ENCODE measurements around the gene RBMX.
A peak's percentile ranks its signal among the peaks of the same experiment; 100 is the strongest.
"Not testable (repeated sequence)": the region's sequence is repeated elsewhere in the genome, so short reads cannot be mapped to it uniquely, and the experiment has no call there.

Gene RBMX

GRCh38 chrX:136880452-136881013, at the start of gene RBMX:
Gene RBMX (minus strand): TSS chrX:136880725. CDS start chrX:136879427, 1,298 bp downstream.
- DNase-seq = peak; percentile 92

DNA sequence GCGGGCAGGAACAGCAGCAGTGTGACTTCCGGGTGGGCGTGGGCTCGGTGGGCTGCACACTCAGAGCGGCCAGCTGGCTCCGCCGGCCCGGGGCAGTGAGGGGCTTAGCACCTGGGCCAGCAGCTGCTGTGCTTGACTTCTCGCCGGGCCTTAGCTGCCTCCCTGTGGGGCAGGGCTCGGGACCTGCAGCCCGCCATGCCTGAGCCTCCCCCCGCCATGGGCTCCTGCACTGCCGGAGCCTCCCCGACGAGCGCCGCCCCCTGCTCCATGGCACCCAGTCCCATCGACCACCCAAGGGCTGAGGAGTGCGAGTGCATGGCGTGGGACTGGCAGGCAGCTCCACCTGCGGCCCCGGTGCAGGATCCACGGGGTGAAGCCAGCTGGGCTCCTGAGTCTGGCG, 40.9 kb upstream of the RBMX start:
- DNase-seq = not testable (repeated sequence)

DNA sequence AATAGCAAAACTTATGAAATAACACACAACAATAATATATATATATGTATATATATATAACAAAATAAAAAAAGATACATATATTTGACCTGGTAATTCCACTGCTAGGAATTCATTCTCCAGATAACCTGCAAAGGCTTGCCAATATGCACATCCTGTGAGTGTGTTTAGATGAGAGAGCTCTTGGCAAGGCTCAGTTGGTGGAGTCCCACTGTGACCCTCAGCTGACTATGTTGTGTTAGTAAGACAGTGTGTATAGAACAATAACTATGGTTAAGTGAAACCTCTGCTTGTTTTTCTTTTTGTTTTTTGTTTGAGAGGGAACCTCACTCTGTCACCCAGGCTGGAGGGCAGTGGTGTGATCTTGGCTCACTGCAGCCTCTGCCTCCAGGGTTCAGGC, 39.5 kb upstream of the RBMX start:
- no peak for DNase-seq

- DNase-seq = no peak
Measured at GRCh38 chrX:136916827-136917226, 36.3 kb upstream of the RBMX start.

DNA sequence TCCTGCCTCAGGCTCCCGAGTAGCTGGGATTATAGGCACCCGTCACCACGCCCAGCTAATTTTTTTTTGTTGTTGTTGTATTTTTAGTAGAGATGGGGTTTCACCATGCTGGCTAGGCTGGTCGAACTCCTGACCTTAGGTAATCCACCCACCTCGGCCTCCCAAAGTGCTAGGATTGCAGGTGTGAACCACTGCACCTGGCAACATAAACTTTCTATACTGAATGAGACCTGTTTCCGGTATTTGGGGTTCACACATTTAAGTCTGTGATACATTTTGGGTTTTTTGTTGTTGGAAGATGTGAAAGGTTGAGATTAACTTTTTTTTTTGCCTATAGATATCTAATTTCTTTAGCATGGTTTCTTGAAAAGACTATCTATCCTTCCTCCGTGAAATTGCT, 31.1 kb upstream of the RBMX start:
- DNase-seq = not testable (repeated sequence)

DNA sequence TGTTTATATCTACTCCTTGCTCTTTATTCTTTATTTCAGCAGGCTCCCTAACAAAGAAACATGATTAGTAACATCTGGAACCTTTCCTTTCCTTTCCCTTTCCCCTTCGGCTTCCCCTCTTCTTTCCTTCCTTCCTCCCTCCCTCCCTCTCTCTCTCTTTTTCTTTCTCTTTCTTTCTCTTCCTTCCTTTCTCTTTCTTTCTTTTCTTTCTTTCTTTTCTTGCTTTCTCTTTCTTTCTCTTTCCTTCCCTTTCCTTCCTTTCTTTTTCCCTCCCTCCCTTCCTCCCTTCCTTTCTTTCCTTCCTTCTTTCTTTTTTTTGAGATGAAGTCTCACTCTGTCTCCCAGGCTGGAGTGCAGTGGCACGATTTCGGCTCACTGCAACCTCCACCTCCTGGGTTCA, 30.7 kb upstream of the RBMX start:
- no peak for DNase-seq

- no peak for DNase-seq
Measured at GRCh38 chrX:136910565-136911035, 30.1 kb upstream of the RBMX start.

DNA sequence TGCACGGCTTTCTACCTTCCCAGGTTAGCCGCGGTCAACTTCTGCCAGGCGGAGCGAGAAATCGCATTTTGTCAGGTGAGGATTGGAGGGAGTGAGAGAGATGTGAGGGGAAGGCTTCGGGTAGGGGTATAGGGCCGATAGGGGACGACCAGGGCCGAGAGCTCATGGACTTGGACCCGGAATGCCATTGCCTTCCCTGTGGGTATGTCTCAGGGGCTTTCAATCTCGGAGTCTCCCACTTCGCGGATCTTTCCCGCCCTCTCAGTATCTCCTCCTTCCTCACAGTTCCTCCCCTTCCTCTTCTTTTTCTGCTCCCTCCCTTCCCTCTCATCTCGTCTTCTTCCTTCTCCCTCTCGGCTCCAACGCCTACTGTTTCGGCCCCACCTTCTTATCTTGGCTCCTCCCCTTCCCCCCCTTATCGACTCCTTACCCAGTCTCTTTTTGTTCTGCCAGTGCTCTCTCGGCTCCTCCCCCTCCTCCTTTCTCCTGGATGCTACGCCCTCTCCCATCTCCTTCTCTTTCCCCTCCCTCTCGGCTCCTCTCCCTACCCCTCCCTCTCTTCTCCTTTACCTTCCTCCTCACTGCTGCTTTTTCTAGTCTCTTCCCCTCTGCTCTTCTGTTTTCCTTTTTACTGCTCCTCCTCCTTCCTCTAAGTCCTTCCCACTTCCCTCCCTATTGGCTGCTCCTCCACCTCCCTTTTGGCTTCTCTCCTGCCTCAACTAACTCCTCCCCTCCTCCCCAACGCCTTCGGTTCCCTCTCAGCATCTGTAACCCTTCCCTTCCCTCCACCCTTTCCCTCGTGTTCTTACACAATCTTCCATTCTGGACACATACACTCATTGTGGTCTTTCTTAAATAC, 29.4 kb upstream of the RBMX start:
- DNase-seq = peak; percentile 76

- peak; percentile 73 for DNase-seq
Measured at GRCh38 chrX:136909119-136909705, 28.7 kb upstream of the RBMX start.

- no peak for DNase-seq
Measured at GRCh38 chrX:136907621-136908020, 27.1 kb upstream of the RBMX start.

DNA sequence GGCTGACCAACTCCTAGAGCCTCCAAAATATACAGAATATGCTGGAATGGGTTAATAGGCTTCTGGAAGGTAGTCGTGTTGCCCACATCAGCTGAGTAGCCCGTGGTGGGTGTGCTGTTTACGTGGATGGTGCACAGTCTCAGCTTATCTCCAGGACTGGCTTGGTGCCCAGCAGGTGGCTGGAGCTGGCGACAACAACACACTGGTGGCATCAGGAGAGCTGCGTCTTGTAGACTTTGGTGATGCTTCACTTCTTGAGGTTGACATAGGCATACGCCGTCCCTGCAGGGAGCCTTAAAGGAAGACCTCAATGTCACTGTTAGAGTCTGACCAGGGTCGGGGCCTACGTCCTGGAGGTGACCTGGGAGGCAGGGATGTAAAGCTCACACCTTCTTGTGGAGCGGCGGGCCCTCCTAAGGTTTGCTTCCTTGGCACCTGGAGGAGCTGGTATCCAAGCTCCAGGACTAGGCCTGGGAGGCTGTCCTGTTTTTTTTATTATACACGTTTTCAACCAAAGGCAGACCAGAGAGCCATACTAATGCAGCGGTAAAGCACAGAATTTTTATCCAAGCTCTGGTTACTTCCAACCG, 26.5 kb upstream of the RBMX start:
- no peak for DNase-seq

DNA sequence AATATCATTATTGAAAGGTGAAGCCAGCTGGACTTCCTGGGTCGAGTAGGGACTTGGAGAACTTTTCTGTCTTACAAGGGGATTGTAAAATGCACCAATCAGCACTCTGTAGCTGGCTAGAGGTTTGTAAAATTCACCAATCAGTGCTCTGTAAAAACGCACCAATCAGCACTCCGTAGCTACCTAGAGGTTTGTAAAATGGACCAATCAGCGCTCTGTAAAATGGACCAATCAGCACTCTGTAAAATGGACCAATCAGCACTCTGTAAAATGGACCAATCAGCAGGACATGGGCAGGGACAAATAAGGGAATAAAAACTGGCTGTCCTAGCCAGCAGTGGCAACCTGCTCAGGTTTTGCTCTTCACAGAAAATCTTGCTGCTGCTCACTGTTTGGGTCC, 23.5 kb upstream of the RBMX start:
- DNase-seq = not testable (repeated sequence)

GRCh38 chrX:136900071-136900470, 19.5 kb upstream of the RBMX start:
- DNase-seq = not testable (repeated sequence)

DNA sequence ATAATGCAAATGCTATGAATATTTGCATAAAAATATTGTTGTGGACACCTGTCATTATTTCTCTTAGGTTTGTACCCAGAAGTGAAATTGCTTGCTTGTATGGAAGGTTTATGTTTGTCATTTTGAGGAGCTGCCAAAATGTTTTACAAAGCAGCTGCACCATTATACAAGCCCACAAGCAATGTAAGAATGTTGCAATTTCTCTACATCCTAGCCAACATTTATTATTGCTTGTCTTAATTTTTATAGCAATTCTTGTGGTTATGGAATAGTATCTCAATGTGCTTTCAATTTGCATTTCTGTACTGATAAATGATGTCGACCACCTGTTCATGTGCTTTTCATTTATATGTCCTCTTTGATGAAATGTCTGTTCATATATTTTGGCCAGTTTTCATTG, 18.7 kb upstream of the RBMX start:
- DNase-seq = no peak

GRCh38 chrX:136898752-136899151, 18.2 kb upstream of the RBMX start:
- not testable (repeated sequence) for DNase-seq

DNA sequence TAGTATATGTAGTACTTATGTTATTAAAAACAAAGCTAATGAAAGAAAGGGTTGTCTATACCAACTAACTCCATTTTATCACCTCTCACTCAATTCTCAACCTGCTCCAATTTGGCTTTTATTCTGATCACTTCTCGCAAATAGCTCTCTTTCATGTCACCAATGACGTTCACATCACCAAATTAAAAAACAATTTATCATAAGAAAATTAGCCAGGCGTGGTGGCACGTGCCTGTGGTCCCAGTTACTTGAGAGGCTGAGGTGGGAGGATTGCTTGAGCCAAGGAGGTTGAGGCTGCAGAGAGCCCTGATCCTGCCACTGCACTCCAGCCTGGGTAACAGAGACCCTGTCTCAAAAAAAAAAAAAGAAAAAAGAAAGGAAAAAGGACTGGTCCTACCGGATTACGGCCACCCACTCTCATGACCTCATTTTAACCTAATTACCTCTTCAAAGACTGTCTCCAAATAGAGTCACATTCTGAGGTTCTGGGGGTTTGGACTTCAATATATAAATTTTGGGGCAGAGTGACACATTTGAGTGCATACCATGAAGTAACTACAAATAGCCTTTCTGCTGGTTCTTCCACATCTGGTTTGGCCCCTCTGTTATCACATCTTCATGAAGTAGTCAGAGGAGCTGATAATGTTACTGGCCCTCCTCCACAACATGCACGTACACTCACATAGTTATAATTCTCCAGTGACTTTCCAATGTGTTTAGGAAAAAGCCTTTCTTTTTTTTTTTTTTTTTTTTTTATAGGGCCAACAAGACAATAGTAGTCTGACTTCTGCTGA, 15.8 kb upstream of the RBMX start:
- no peak for DNase-seq

GRCh38 chrX:136892412-136892811, 11.9 kb upstream of the RBMX start:
- no peak for DNase-seq

- DNase-seq = not testable (repeated sequence)
Measured at GRCh38 chrX:136890596-136890995, 10.1 kb upstream of the RBMX start.

GRCh38 chrX:136889269-136889668, 8.7 kb upstream of the RBMX start:
- no peak for DNase-seq

- DNase-seq = peak; percentile 35
Measured at GRCh38 chrX:136880003-136880451, 498 bp downstream of the RBMX start.

DNA sequence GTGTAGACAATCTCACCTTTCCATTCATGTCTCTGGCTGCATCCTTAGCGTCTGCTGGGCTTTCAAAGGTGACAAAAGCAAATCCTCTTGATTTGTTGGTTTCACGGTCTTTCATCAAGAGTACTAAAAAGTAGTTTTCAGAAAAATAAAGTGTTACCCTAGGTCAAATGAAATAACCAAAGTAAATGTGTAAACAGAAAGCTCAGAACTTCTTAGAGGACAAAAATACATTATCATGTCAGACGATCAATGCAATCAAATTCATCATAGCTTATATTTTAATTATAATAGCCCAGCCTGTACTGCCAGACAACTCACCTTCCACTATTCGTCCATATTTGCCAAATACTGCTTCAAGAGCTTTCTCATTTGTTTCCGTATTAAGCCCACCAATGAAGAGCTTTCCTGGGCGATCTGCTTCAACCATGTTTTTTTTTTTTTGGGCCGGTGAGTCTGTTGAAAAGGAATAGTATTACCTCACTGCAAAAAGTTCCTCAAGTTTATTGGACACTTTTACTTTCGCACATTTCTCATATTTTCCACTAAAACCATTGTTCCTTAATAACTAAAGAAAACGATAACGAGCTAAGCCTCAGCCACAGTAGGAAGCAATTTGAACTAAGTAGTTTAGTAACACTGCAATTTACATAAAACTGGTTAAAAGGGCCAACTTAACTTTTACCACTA, 1.4 kb downstream of the RBMX start:
- no peak for DNase-seq

GRCh38 chrX:136878423-136878822, 2.1 kb downstream of the RBMX start:
- no peak for DNase-seq

Data from activated CD4-positive, alpha-beta T cell treated with anti-CD3 and anti-CD28 coated beads, Interleukin-2, Interleukin-6, amounts not matched to agents 100 ng/mL and 50 ng/mL, durations not matched to agents 16 hours and 8 hours (primary cell).